Tibial nerve (tissue), 4 donors: ENCODE results near the gene KLC1. TPM values are rescaled to one million over a fixed set of nuclear protein-coding genes. Genes with fewer than 3 reads are reported as not detected.
A peak's percentile ranks its signal among the peaks of the same experiment; 100 is the strongest.
"Not testable (repeated sequence)": the region's sequence is repeated elsewhere in the genome, so short reads cannot be mapped to it uniquely, and the experiment has no call there.

ENCODE experiments used
- DNase-seq, 2 donors: peaks; one replicate each; pipeline ENCODE4 v3.0.0-alpha.2; 2019; ENCODE audit warnings: low spot score in 2 of 2
- H3K27ac ChIP-seq, 4 donors: fragments of 200-600 bp; sonication (generic) in 3 of 4; one replicate each; pipeline ENCODE4 v1.5.1; 2017 to 2019; ENCODE audit warnings: mild to moderate bottlenecking in 1 of 4
- H3K27me3 ChIP-seq, 2 donors: fragments of 200-600 bp; sonication (generic) in 1 of 2; one replicate each; pipeline versions ENCODE4 v1.5.1 to v1.6.0; 2017 to 2019
- H3K36me3 ChIP-seq, 3 donors: fragments of 200-600 bp; sonication (generic); one replicate each; pipeline ENCODE4 v1.5.1; 2018 to 2019
- H3K4me1 ChIP-seq, 4 donors: fragments of 200-600 bp; sonication (generic) in 3 of 4; one replicate each; pipeline ENCODE4 v1.5.1; 2017 to 2019
- H3K4me3 ChIP-seq, 4 donors: fragments of 200-600 bp; sonication (generic) in 3 of 4; one replicate each; pipeline ENCODE4 v1.5.1; 2017 to 2019; ENCODE audit warnings: mild to moderate bottlenecking in 1 of 4, moderate library complexity in 1 of 4
- H3K9me3 ChIP-seq, 4 donors: fragments of 200-600 bp; sonication (generic) in 3 of 4; one replicate each; pipeline ENCODE4 v1.5.1; 2017 to 2019
- CTCF ChIP-seq, 5 experiments: fragments of 200-600 bp in 3 of 5; fragments of 450-650 bp in 2 of 5; sonication (generic) in 3 of 5; IDR thresholded peaks; one replicate each; pipeline ENCODE4 v1.5.1; 2016 to 2019; ENCODE audit warnings: antibody characterized with exemption in 5 of 5, mild to moderate bottlenecking in 3 of 5, moderate library complexity in 2 of 5
- EP300 ChIP-seq, 2 donors: sonication (generic); formaldehyde crosslinking; IDR thresholded peaks; one replicate each; pipeline ENCODE4 v1.6.1; 2017; ENCODE audit warnings: antibody characterized with exemption in 2 of 2, mild to moderate bottlenecking in 1 of 2
- POLR2A ChIP-seq, 2 donors: fragments of 450-650 bp; IDR thresholded peaks; one replicate each; pipeline ENCODE4 v1.6.1; 2017; ENCODE audit warnings: antibody characterized with exemption in 2 of 2, mild to moderate bottlenecking in 2 of 2, moderate library complexity in 2 of 2
- WGBS, 2 donors: methylation state at CpG; one replicate each; pipeline ENCODE4 v1.1.5; 2018; 5-methylcytosine and 5-hydroxymethylcytosine counted together
- total RNA-seq, 4 donors: library from RNA; depleted of rRNA; stranded (reverse); fragments of >200 nt; gene quantifications; one replicate each; pipeline ENCODE4 v1.1.0, GENCODE V29; 2016

Gene KLC1
- total RNA-seq, 4 donors from 2014 or later, result 402 to 561 (median 495) TPM

- Histone ChIP-seq H3K9me3 (no peaks in the 10 kb centered on the region), H3K27me3 (no peaks in the 10 kb centered on the region), H3K27ac (no peak overlapping the region), H3K36me3 (peaks cover 0 to 15% (median 4%) of the 10 kb centered on the region in 3 donors), H3K4me1 (peaks cover 0 to 63% (median 16%) of the 10 kb centered on the region in 4 donors), H3K4me3 (no peak overlapping the region)
- DNase-seq, result no peak
- WGBS, 2 donors, result 71 to 77% methylated on average over 4 of the region's 4 CpGs
- TF ChIP-seq POLR2A (IDR thresholded peaks at IDR 0.05) (no peak), EP300 (IDR thresholded peaks at IDR 0.05) (no peak), CTCF (IDR thresholded peaks at IDR 0.05) (no peak)
Measured at GRCh38 chr14:103650213-103650612, 21.2 kb downstream of the KLC1 start.

DNA sequence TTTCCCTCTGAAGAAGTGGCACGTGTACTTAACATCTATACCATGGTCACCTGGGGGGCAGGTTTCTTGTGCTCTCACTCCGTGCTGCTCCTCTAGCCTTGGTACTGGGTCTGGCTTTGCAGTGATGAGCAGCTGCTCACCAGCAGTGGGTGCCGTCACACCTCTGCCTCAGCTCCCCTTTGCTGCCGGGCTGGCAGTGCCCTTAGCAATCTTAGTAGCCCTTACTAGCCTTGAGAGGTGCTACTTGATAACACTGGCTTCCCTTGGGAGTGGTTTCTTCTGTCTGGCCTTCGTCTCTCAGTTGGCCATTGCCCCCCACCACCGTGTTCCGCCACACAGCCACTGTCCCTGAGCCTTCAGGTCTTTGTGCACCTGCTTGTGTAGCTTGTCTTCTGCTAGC, 22.6 kb downstream of the KLC1 start:
- 77 to 82% methylated on average over 7 of the region's 7 CpGs for WGBS, 2 donors
- no peak for TF ChIP-seq POLR2A (IDR thresholded peaks at IDR 0.05)
- no peak for TF ChIP-seq CTCF (IDR thresholded peaks at IDR 0.05)
- no peak for TF ChIP-seq EP300 (IDR thresholded peaks at IDR 0.05)
- Histone ChIP-seq H3K27ac (no peak overlapping the region), H3K27me3 (no peaks in the 10 kb centered on the region), H3K4me3 (no peak overlapping the region), H3K4me1 (peaks cover 0 to 60% (median 16%) of the 10 kb centered on the region in 4 donors), H3K36me3 (peaks cover 0 to 27% (median 17%) of the 10 kb centered on the region in 3 donors), H3K9me3 (no peaks in the 10 kb centered on the region)
- DNase-seq, result no peak

DNA sequence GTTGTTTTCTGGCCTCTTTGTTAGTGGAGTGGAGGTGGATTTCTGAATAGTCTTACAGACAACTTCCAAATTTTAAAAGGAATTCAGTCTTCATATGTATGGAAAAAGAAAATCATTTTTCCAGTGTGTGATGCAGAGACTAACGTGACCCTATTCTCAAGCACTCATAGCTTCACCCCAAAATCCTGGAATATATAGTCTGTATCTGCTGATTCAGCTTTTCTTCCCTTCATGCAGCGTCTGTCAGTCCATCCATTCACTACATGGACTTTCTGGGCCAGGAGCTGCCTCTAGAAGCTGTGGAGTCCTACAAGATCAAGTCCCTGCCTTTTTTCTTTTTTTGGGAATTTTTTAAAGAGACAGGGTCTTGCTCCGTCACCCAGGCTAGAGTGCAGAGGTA, 23.8 kb downstream of the KLC1 start:
- H3K9me3 ChIP-seq, result no peaks in the 10 kb centered on the region
- peak overlapping the region in 2 of 4 donors; percentile 18 to 54 for H3K27ac ChIP-seq
- 64 to 65% methylated on average over 3 of the region's 3 CpGs for WGBS, 2 donors
- H3K4me3 ChIP-seq, result no peak overlapping the region
- H3K4me1 ChIP-seq, result peaks cover 0 to 62% (median 16%) of the 10 kb centered on the region in 4 donors
- H3K36me3 ChIP-seq, result peaks cover 0 to 39% (median 28%) of the 10 kb centered on the region in 3 donors
- DNase-seq, result no peak
- no peaks in the 10 kb centered on the region for H3K27me3 ChIP-seq
- TF ChIP-seq POLR2A (IDR thresholded peaks at IDR 0.05) (no peak), CTCF (IDR thresholded peaks at IDR 0.05) (no peak), EP300 (IDR thresholded peaks at IDR 0.05) (no peak)

DNA sequence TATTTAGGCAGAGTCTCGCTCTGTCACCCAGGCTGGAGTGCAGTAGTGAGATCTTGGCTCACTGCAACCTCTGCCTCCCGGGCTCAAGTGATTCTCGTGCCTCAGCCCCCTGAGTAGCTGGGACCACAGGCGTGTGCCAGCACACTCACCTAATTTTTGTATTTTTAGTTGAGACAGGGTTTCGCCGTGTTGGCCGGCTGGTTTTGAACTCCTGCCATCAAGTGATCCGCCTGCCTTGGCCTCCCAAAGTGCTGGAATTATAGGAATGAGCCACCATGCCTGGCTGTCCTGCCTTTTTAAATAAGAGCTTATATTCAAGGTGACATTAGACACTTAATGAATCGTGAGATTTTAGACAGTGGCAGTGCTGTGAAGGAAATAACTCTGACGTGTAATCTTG, 24.3 kb downstream of the KLC1 start:
- H3K4me3 ChIP-seq, H3K27me3 ChIP-seq, H3K9me3 ChIP-seq, DNase-seq: not testable (repeated sequence)
- peaks cover 0 to 62% (median 16%) of the 10 kb centered on the region in 4 donors for H3K4me1 ChIP-seq
- WGBS, 2 donors, result 35 to 42% methylated on average over 10 of the region's 10 CpGs
- peaks cover 0 to 45% (median 31%) of the 10 kb centered on the region in 3 donors for H3K36me3 ChIP-seq
- peak overlapping the region in 2 of 4 donors; percentile 18 to 54 for H3K27ac ChIP-seq

DNA sequence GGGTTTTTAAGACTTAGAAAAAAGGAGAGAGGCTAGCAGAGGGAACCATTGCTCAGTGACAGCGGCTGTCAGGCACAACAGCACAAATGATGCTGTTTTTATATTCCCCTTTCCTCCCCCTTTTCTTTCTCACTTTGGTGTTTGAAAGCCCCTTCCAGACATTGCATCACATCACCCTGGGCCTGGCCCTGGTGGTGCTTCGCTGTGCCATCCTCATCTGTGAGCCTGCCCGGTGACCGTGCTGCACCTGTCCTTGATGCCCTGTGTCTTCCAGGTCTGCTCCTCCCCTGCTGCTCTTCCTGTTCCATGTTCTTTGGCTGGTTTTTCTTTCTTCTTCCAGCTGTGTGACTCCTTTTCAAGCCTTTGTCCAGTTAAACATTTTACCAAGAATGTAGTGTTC, 24.8 kb downstream of the KLC1 start:
- peaks cover 0 to 62% (median 16%) of the 10 kb centered on the region in 4 donors for H3K4me1 ChIP-seq
- H3K4me3 ChIP-seq, result no peak overlapping the region
- no peak for TF ChIP-seq CTCF (IDR thresholded peaks at IDR 0.05)
- no peak for TF ChIP-seq POLR2A (IDR thresholded peaks at IDR 0.05)
- no peak for TF ChIP-seq EP300 (IDR thresholded peaks at IDR 0.05)
- no peak for DNase-seq
- peaks cover 0 to 46% (median 31%) of the 10 kb centered on the region in 3 donors for H3K36me3 ChIP-seq
- 66 to 73% methylated on average over 4 of the region's 4 CpGs for WGBS, 2 donors
- H3K9me3 ChIP-seq, result no peaks in the 10 kb centered on the region
- H3K27me3 ChIP-seq, result no peaks in the 10 kb centered on the region
- peak overlapping the region in 2 of 4 donors; percentile 18 to 54 for H3K27ac ChIP-seq

- DNase-seq, result no peak
- Histone ChIP-seq H3K36me3 (peaks cover 0 to 50% (median 38%) of the 10 kb centered on the region in 3 donors), H3K4me1 (peaks cover 0 to 58% (median 16%) of the 10 kb centered on the region in 4 donors), H3K4me3 (no peak overlapping the region), H3K27ac (peak overlapping the region in 2 of 4 donors; percentile 11 to 61), H3K9me3 (no peaks in the 10 kb centered on the region), H3K27me3 (no peaks in the 10 kb centered on the region)
- TF ChIP-seq POLR2A (IDR thresholded peaks at IDR 0.05), result no peak
- no peak for TF ChIP-seq CTCF (IDR thresholded peaks at IDR 0.05)
- TF ChIP-seq EP300 (IDR thresholded peaks at IDR 0.05), result no peak
- WGBS, 2 donors, result 66 to 72% methylated on average over 6 of the region's 6 CpGs
Measured at GRCh38 chr14:103654619-103655018, 25.6 kb downstream of the KLC1 start.
